ENCODE data around the gene RABL6.

DNA sequence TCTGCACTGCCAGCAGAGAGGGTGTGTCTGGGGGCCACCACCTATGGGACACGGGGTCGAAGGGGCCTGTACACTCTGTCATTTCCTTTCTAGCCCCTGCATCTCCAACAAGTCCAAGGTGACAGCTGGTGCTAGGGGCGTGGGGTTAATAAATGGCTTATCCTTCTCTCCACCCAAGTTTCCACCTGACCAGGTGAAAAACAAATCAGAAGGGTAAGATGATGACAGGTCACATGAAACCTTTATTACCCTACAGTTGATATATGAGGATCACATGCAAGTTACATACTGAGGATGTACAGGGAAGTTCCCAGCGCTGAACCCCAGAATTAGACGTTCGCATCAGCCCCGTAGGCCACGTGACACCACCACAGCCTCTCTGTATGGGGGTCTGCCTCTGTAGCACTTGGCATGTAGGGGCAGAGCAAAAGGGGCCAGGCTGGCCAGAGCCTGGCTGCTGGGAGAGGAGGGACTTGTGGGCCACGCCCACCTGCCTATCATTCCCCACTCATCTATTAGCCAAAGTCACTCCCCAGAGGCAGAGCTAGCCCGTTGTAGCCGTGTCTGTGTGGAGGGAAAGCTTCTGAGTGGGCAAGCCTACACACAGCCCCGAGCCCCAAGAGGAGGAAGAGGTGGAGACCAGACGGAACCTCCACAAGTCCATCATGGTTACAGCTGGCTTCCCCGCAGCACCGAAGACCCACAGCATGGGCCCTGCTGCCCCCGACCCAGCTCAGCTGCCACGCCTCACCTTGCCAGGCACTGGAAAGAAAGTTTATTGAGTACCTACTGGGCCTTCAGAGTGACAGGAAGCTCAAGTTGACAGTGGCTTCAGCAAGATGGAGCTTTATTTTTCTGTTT lies 14.4 kb upstream of the RABL6 start:
- TF ChIP-seq ZFP3 (CRISPR knock-in tag; IDR thresholded peaks at IDR 0.05) (no peak), BACH2 (CRISPR knock-in tag; IDR thresholded peaks at IDR 0.05; ENCODE audit: borderline replicate concordance) (no peak)

Measured in SK-N-SH treated with all-trans-retinoic acid at 6 μM for 48 hours (cell line).